Small intestine (tissue), 7 donors: Measurements from ENCODE around the gene MORN5. TPM values are rescaled to one million over a fixed set of nuclear protein-coding genes. Genes with fewer than 3 reads are reported as not detected.
A peak's percentile ranks its signal among the peaks of the same experiment; 100 is the strongest.

Source experiments
- DNase-seq, 2 donors: peaks; one replicate each; pipeline versions ENCODE4 v3.0.0 to v3.0.0-alpha.2; 2013
- FAIRE-seq: peaks from 2 replicates; lab custom pipeline; 2012; peaks lifted over from hg19 to GRCh38; lab: Jason Lieb, UNC
- H3K27ac ChIP-seq, 3 donors: one replicate each; pipeline ENCODE4 v1.5.1; 2013; ENCODE audit warnings: low read length in 2 of 3, mild to moderate bottlenecking in 2 of 3, control low read depth in 1 of 3, inconsistent platforms in 1 of 3, low read depth in 1 of 3, moderate library complexity in 1 of 3
- H3K27me3 ChIP-seq, 3 donors: one replicate each; pipeline ENCODE4 v1.6.1; 2013; ENCODE audit warnings: low read length in 3 of 3, inconsistent platforms in 1 of 3; ENCODE audit not compliant: control insufficient read depth in 3 of 3, insufficient read depth in 3 of 3
- H3K36me3 ChIP-seq, 3 donors: one replicate each; pipeline ENCODE4 v1.6.1; 2013; ENCODE audit warnings: low read length in 3 of 3, inconsistent platforms in 1 of 3, low read depth in 1 of 3, mild to moderate bottlenecking in 1 of 3, moderate library complexity in 1 of 3; ENCODE audit not compliant: control insufficient read depth in 3 of 3, insufficient read depth in 2 of 3
- H3K4me1 ChIP-seq, 3 donors: one replicate each; pipeline ENCODE4 v1.6.1; 2013; ENCODE audit warnings: low read length in 2 of 3, inconsistent platforms in 1 of 3, low read depth in 1 of 3, mild to moderate bottlenecking in 1 of 3, moderate library complexity in 1 of 3; ENCODE audit not compliant: control insufficient read depth in 3 of 3, insufficient read depth in 2 of 3
- H3K4me3 ChIP-seq, 3 donors: one replicate each; pipeline ENCODE4 v1.5.1; 2013; ENCODE audit warnings: low read length in 3 of 3, control low read depth in 1 of 3, inconsistent platforms in 1 of 3, low read depth in 1 of 3, mild to moderate bottlenecking in 1 of 3, moderate library complexity in 1 of 3
- H3K9me3 ChIP-seq, 2 donors: one replicate each; pipeline ENCODE4 v1.6.1; 2013; ENCODE audit warnings: low read depth in 1 of 2, low read length in 1 of 2; ENCODE audit not compliant: control insufficient read depth in 2 of 2, insufficient read depth in 1 of 2
- WGBS, 3 donors: extraction: QIAGEN DNeasy Blood & Tissue Kit; methylation state at CpG; one replicate each; pipeline ENCODE4 v1.1.7; 2013; 5-methylcytosine and 5-hydroxymethylcytosine counted together
- polyA plus RNA-seq, 4 donors: library from polyadenylated mRNA; stranded (reverse) in 3 of 4; unstranded in 1 of 4; fragments of 200-250 nt in 3 of 4; fragments of 120-200 nt in 1 of 4; gene quantifications; one replicate each; pipeline versions ENCODE4 v1.2.1 to v1.2.3, GENCODE V29; 2013
- donor health status: healthy with polysubstance abuse.
- donor health status: control.
- donor health status: control.
- donor health status: Bipolar disorder and iron deficiency.
- donor health status: healthy.

MORN5 gene
- polyA plus RNA-seq, 4 donors, result not detected

- DNase-seq (peak in 1 of 2 donors; percentile 52), FAIRE-seq (no peak)
- H3K27ac ChIP-seq, result no peak overlapping the region
- H3K4me3 ChIP-seq, result no peak overlapping the region
- H3K27me3 ChIP-seq, result peaks cover 13 to 96% (median 69%) of the 10 kb centered on the region in 3 donors
- no peaks in the 10 kb centered on the region for H3K36me3 ChIP-seq
- H3K4me1 ChIP-seq, result peaks cover 0 to 6% (median 2%) of the 10 kb centered on the region in 3 donors
- WGBS, 3 donors, result 5 to 43% (median 13%) methylated on average over 51 of the region's 51 CpGs
- no peaks in the 10 kb centered on the region for H3K9me3 ChIP-seq
Measured at GRCh38 chr9:122226142-122226757, 66.5 kb downstream of the MORN5 start.

GRCh38 chr9:122226758-122227574, 67.3 kb downstream of the MORN5 start:
- no peak overlapping the region for H3K27ac ChIP-seq
- WGBS, 3 donors, result 16 to 33% (median 17%) methylated on average over 53 to 59 of the region's 59 CpGs
- no peak overlapping the region for H3K4me3 ChIP-seq
- FAIRE-seq (no peak), DNase-seq (peak in 1 of 2 donors; percentile 25)
- H3K9me3 ChIP-seq, result no peaks in the 10 kb centered on the region
- H3K36me3 ChIP-seq, result no peaks in the 10 kb centered on the region
- peaks cover 0 to 3% (median 2%) of the 10 kb centered on the region in 3 donors for H3K4me1 ChIP-seq
- H3K27me3 ChIP-seq, result peaks cover 10 to 96% (median 62%) of the 10 kb centered on the region in 3 donors

GRCh38 chr9:122227575-122227900, 67.8 kb downstream of the MORN5 start:
- H3K36me3 ChIP-seq, result no peaks in the 10 kb centered on the region
- H3K27me3 ChIP-seq, result peaks cover 10 to 96% (median 57%) of the 10 kb centered on the region in 3 donors
- H3K27ac ChIP-seq, result no peak overlapping the region
- H3K9me3 ChIP-seq, result no peaks in the 10 kb centered on the region
- H3K4me3 ChIP-seq, result no peak overlapping the region
- 12 to 29% (median 14%) methylated on average over 9 to 10 of the region's 10 CpGs for WGBS, 3 donors
- DNase-seq, result no peak
- H3K4me1 ChIP-seq, result peaks cover 0 to 3% (median 2%) of the 10 kb centered on the region in 3 donors
- no peak for FAIRE-seq

- H3K4me3 ChIP-seq, result peak overlapping the region in 2 of 3 donors; percentile 10 to 26
- H3K27ac ChIP-seq, result no peak overlapping the region
- H3K36me3 ChIP-seq, result no peaks in the 10 kb centered on the region
- no peaks in the 10 kb centered on the region for H3K9me3 ChIP-seq
- peaks cover 10 to 95% (median 52%) of the 10 kb centered on the region in 3 donors for H3K27me3 ChIP-seq
- H3K4me1 ChIP-seq, result peaks cover 0 to 3% (median 2%) of the 10 kb centered on the region in 3 donors
- no peak for FAIRE-seq
- DNase-seq, result peak in 1 of 2 donors; percentile 33
- 1 to 4% (median 4%) methylated on average over 33 to 38 of the region's 38 CpGs for WGBS, 3 donors
Measured at GRCh38 chr9:122228191-122228567, 68.5 kb downstream of the MORN5 start.

GRCh38 chr9:122228568-122229484, 69.1 kb downstream of the MORN5 start, which contains the start of gene LHX6:
Gene LHX6 (minus strand): TSS chr9:122228957. CDS start chr9:122228740, 217 bp downstream.
- H3K4me3 ChIP-seq, result peak within 1 kb of the TSS in 2 of 3 donors; percentile 10 to 26
- H3K36me3 ChIP-seq, result no peaks in the 10 kb centered on the region
- DNase-seq (peak in 1 of 2 donors; percentile 42), FAIRE-seq (no peak)
- no peak within 1 kb of the TSS for H3K27ac ChIP-seq
- 2 to 8% (median 5%) methylated on average over 47 to 70 of the region's 70 CpGs for WGBS, 3 donors
- H3K27me3 ChIP-seq, result peaks cover 10 to 91% (median 52%) of the 10 kb centered on the region in 3 donors
- peaks cover 0 to 3% (median 2%) of the 10 kb centered on the region in 3 donors for H3K4me1 ChIP-seq
- no peaks in the 10 kb centered on the region for H3K9me3 ChIP-seq

GRCh38 chr9:122229485-122229837, 69.8 kb downstream of the MORN5 start:
- no peak for DNase-seq
- Histone ChIP-seq H3K4me1 (peaks cover 0 to 3% (median 2%) of the 10 kb centered on the region in 3 donors), H3K27ac (no peak overlapping the region), H3K4me3 (no peak overlapping the region), H3K36me3 (no peaks in the 10 kb centered on the region), H3K27me3 (peaks cover 10 to 91% (median 51%) of the 10 kb centered on the region in 3 donors), H3K9me3 (no peaks in the 10 kb centered on the region)
- no peak for FAIRE-seq
- WGBS, 3 donors, result 26 to 47% (median 30%) methylated on average over 4 of the region's 4 CpGs

- Histone ChIP-seq H3K27ac (no peak overlapping the region), H3K4me1 (peaks cover 0 to 2% (median 0%) of the 10 kb centered on the region in 3 donors), H3K4me3 (no peak overlapping the region), H3K36me3 (no peaks in the 10 kb centered on the region), H3K9me3 (no peaks in the 10 kb centered on the region), H3K27me3 (peaks cover 7 to 68% (median 25%) of the 10 kb centered on the region in 3 donors)
- FAIRE-seq, result no peak
- no peak for DNase-seq
- WGBS, 3 donors, result 57 to 62% (median 58%) methylated on average over 6 of the region's 6 CpGs
Measured at GRCh38 chr9:122232796-122233306, 73.1 kb downstream of the MORN5 start.
